ENCODE measurements around the gene CPNE2.

- TF ChIP-seq CTCF (IDR thresholded peaks at IDR 0.05) (no peak), POLR2A (IDR thresholded peaks at IDR 0.05) (no peak)
Measured at GRCh38 chr16:57100445-57100844, 8.1 kb downstream of the CPNE2 start.

Measured in lower leg skin (tissue), 3 donors.